Measurements from ENCODE around the gene SOX9.

The SOX9 gene

DNA sequence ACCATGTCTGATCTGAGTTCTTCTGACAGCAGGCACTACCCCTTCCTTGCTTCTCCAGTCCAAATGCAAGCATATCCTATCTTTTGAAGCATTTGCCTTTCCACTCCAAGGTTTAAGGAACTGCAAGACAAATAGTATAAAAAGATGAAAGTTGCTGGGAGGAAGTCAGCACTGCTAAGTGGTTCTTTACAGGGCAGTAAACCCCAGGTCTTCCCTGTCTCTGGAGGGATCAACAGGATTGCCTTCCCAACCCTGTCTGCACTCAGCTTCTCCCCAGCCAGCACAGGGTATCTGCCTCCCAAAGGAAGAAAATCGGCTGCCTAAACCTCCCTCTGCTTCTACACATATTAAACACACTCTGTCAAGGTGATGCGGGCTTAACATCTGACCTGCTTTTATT, 46.8 kb downstream of the SOX9 start:
- no peak for TF ChIP-seq CTCF (IDR thresholded peaks at IDR 0.05; ENCODE audit: low read depth, low read length)
- DNase-seq (ENCODE audit: low read depth in 2 of 2): no peak
- H3K4me3 ChIP-seq (replicated peaks in 1 of 2; ENCODE audit: low read depth in 2 of 2, low read length in 2 of 2): no peak overlapping the region

- DNase-seq (ENCODE audit: low read depth in 2 of 2): no peak
- no peak for TF ChIP-seq CTCF (IDR thresholded peaks at IDR 0.05; ENCODE audit: low read depth, low read length)
- no peak overlapping the region for H3K4me3 ChIP-seq (replicated peaks in 1 of 2; ENCODE audit: low read depth in 2 of 2, low read length in 2 of 2)
Observed at GRCh38 chr17:72169823-72170222, 49.0 kb downstream of the SOX9 start.

DNA sequence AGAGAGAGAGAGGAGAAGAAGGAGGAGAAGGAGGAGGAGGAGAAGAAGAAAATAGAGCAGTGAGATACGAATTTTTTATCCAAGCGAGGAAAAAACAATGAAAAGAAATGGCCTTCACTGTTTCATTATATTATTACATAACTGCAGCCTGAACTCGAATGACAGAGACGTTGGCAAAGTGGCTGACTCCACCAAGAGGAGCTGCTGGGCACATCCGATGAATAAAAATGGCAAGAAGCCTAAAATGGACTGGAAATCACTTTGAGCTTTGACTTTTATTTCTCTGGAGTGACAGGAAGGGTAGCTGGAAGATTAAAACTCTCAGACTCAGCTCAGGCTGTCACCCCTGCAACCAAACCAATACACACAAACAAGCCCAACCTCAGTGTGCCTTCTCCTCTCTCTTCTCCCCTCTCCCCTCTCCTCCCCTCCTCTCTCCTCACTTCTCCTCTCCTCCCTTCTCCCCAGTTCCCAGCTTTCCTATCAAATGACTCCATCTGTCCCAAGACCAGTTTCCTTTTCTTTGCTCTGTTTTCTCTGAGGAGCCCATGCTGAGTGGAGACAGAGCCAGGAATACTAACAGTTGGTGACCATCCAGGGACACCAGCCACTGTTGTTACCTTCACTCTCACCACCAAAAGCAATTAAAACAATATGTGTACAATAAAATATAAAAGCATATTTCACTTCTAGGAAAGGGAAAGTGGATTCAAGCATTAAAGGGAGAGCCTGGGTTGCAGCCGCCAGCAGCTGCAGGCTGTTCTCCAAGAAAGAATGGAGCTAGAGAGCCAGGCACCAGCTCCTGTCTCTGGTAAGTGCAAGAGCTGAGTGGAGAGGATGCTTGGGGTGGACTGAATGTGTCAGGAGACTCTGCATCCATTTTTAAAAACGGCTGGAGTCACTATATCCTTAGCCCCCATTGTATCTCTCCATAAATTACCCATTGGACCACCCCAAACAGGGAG, 51.2 kb downstream of the SOX9 start:
- no peak for TF ChIP-seq CTCF (IDR thresholded peaks at IDR 0.05; ENCODE audit: low read depth, low read length)
- no peak overlapping the region for H3K4me3 ChIP-seq (replicated peaks in 1 of 2; ENCODE audit: low read depth in 2 of 2, low read length in 2 of 2)
- DNase-seq (ENCODE audit: low read depth in 2 of 2): no peak

- no peak overlapping the region for H3K4me3 ChIP-seq (replicated peaks in 1 of 2; ENCODE audit: low read depth in 2 of 2, low read length in 2 of 2)
- TF ChIP-seq CTCF (IDR thresholded peaks at IDR 0.05; ENCODE audit: low read depth, low read length): no peak
- DNase-seq (ENCODE audit: low read depth in 2 of 2): no peak
Observed at GRCh38 chr17:72173499-72174116, 52.8 kb downstream of the SOX9 start.

GRCh38 chr17:72175263-72175662, 54.4 kb downstream of the SOX9 start:
- no peak overlapping the region for H3K4me3 ChIP-seq (replicated peaks in 1 of 2; ENCODE audit: low read depth in 2 of 2, low read length in 2 of 2)
- TF ChIP-seq CTCF (IDR thresholded peaks at IDR 0.05; ENCODE audit: low read depth, low read length): no peak
- DNase-seq (ENCODE audit: low read depth in 2 of 2): no peak

All from cardiac fibroblast (primary cell).